HG02852 (cell line): ENCODE data around the gene GSK3B.
A peak's percentile ranks its signal among the peaks of the same experiment; 100 is the strongest.

Source experiments
- ATAC-seq: cut with Tn5 transposase; IDR thresholded peaks from one replicate; pipeline ENCODE4 v1.9.1; 2021; ENCODE audit warnings: mild to moderate bottlenecking, moderate library complexity; ENCODE audit not compliant: unreplicated experiment

Gene GSK3B

DNA sequence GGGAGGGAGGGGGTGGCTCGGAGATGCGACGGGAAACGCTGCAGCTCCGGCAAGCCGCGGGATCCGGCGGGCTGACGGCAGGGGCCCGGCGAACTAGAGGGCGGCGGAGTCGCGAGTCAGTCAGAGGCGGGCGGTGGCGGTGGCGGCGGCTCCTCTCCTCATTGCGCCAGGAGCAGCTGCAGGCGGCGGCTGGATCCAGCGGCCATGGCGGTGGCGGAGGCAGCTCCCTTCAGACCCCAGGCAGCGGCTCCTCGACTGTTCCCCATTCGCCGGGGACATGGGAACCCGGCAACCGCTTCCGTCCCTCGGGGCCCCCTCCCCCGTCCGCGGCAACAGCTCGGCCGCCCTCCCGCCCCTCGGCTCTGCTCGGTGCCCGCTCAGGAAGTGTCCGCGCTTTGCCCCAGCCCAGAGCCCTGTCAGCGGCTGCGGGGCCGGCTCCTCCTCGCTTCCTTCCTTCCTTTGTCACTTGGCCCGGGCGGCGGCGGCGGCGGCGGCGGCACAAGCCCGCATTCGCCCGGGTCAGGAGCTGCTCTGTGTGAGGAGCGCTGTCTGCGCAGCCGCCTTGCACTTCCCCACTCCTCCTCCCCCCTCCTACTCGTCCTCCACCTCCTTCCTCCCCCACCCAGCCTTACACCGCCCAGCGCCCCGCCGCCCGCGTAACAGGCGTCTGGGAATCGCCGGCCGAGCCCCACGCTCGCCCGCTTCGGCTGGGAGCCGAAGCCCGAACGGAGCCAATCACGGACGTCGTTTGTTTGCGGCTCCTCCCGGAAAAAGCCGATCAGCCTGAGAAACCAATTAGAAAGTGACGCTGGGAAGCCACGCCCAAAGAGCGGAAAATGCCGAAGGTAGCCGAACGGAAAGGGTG lies at the start of gene GSK3B:
Gene GSK3B (minus strand): TSS at position 537 of the 865 bp plus-strand sequence. CDS start 1,013 bp downstream, outside the sequence.
- peak; percentile 32 for ATAC-seq

DNA sequence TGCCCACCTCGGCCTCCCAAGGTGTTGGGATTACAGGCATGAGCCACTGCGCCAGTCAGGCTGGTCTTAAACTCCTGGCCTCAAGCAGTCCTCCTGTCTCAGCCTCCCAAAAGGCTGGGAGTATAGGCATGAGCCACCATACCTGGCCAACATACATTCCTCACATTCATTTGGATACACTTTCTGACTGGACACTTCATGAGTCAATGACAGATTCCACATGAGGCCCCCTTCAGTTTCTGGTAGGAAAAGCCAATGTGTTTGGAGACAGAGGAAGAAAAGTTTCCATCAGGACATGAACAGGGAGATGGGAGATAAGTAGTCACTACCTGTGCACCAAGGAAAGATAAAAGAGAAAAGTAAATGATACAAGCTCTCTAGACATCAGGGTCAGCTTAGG lies 49.4 kb upstream of the GSK3B start:
- no peak for ATAC-seq

DNA sequence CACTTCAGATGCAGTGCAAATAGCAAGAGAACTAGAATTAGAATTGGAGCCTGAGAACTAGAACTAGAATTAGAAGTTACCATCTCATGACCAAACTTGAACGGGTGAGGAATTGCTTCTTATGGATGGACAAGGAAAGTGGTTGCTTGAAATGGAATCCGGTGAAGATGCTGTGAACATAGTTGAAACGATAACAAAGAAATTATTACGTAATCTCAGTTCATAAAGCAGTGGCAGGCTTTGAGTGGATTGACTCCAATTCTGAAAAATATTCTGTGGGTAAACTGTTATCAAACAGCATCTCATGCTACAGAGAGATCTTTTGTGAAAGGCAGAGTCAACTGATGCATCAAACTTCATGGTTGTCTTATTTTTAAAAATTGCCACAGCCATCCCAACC lies 48.0 kb upstream of the GSK3B start:
- ATAC-seq, result no peak

DNA sequence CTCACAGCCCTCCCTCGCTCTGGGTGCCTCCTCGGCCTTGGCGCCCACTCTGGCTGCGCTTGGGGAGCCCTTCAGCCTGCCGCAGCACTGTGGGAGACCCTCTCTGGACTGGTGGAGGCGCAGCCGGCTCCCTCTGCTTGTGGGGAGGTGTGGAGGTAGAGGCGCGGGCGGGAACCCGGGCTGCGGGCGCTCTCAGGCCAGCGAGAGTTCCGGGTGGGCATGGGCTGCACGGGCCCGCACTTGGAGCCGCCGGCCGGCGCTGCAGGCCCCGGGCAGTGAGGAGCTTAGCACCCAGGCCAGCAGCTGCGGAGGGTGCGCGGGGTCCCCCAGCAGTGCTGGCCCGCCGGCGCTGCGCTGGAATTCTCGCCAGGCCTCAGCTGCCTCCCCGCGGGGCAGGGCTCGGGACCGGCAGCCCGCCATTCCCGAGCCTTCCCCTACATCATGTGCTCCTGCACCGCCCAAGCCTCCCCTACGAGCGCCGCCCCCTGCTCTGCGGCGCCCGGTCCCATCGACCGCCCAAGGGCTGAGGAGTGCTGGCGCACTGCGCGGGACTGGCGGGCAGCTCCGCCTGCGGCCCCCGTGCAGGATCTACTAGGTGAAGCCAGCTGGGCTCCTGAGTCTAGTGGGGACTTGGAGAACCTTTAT lies 46.0 kb upstream of the GSK3B start:
- no peak for ATAC-seq

DNA sequence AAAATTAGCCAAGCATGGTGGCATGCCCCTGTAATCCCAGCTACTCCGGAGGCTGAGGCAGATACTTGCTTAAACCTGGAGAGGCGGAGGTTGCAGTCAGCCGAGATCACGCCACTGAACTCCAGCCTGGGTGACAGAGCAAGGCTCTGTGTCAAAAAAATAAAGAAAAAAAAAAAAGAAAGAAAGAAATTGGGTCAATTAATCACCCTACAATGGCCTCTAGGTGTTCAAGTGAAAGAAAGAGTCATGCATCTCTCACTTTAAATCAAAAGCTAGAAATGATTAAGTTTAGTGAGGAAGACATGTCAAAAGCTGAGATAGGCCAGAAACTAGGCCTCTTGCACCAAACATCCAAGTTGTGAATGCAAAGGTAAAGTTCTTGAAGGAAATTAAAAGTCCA lies 44.9 kb upstream of the GSK3B start:
- ATAC-seq, result no peak

DNA sequence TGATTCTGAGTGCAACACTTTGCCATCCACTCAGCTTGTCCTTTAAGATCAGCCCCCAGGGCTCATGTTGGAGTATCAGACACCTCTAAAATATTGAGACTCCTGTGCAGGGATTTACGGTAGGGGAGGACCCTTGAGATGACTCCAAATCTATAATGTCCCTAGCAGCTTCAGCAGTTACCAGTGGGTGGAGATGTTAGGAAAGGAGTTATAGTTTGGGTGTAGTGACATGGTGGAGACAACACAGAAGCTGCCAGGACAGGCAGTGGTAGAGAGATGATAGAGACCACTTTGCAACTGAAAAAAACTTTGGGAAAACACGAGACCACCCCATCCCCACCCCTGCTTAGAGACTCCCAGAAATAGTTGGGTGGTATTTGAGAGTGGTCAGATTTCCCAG lies 43.3 kb upstream of the GSK3B start:
- ATAC-seq, result no peak

DNA sequence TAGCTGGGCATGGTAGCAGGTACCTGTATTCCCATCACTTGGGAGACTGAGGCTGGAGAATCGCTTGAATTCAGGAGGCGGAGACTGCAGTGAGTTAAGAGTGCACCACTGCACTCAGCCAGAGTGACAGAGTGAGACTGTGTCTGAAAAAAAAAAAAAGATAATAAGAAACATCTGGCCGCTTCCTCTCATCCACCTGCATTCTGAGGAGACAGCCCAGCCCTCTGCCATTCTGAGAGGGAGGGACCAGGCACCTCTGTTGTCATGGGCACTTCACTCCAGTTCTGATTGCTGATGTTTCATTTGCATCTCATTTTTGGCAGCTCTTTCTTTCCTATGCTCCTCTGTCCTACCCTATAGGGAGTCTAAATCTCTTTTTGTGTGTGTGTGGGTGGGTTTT lies 36.4 kb upstream of the GSK3B start:
- ATAC-seq, result no peak

DNA sequence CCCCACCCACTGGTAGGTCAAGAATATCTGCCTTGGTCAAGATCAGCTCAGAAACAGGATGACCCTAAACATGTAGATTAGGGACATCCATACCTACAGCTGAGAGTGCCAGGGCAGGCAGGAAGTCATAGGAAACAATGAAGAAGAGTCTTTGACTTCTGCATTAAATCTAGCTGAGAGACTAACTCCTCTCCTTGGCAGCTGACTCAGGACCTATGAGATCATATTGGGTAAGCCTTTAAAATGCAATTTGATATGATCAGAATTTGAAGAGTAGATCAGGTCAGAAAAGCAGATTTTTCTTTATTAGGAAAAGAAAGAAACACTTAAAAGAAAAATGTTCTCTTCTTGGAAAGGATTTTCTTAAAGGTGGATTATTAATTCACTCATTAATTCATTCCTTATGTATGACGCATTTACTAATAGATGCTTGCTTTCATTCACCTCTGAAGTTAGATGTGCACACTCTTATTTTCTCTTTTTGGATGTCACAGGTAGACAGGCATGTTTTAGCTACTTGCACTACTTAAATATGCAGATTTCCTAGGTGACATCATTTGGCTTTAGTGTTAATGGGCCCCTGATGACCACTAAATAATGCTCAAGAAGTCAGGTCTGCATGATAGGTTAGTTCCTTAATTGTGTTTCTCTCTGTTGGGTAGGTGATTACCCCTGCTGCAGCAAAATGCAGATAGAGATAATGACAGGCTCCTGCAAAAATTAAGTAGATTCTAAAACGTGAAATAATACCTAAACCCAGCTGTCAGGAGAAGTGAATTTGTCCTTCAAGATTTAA lies 35.7 kb upstream of the GSK3B start:
- no peak for ATAC-seq

DNA sequence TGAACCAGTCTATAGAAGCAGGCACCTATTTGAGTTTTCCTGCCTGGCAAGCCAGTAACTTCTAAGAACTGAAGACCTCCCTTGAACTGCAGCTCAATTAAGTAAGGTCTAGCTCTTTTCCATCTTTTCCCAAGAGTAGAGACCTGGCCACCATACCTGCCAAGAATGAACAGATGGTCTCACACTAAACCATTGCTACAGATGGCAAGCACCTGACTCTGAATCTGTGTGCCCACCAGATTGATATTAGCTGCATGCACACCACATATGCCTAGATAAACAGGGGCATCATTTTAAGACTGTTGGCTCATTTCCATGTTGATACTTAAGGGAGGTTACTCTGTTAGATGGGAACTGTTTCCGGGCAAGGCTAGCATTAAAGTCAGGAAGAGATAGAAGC lies 34.8 kb upstream of the GSK3B start:
- no peak for ATAC-seq

DNA sequence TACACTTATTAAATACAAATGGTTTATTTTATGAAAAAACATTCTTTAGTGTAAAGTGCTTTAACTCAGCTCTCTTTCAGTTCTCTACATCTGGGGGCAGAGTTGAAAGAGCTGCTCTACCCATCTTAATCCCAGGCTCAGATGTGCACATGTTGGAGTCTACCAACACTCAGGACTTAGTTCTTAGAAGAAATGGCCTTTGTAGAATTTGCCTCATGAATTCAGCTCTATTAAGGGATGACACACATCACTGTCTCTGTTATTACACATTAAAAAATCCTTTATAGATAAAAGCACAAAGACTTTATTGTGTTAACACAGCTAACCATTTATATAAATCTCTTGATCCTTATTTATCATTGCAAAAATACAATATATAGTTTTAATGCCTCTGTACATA lies 31.7 kb upstream of the GSK3B start:
- no peak for ATAC-seq

DNA sequence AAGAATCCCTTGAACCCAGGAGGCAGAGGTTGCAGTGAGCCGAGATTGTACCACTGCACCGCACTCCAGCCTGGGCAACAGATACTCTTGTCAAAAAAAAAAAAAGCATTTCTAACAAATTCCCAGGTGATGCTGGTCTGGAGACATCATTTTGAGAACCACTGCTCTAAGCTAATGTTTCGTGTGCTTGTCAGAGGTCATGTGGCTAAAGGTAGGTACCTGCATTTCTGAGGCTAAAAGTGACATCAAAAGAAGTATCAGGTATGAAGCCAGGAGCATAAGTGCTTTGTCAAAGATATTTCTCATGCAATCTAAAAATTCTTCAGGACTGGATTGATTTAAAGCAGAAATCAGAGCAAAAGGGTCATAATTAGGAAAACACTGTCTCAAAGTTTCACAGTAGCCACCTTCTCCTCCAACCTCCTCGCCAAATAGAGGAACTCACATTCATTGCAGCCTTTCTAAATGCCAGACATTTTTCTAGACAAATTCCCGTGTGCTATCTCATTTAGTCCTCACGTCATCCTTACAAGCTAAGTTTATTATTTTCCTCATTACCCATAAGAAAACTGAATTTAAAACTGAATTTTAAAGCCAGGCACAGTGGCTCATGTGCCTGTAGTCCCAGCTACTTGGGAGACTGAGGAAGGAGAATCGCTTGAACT lies 25.7 kb upstream of the GSK3B start:
- no peak for ATAC-seq

DNA sequence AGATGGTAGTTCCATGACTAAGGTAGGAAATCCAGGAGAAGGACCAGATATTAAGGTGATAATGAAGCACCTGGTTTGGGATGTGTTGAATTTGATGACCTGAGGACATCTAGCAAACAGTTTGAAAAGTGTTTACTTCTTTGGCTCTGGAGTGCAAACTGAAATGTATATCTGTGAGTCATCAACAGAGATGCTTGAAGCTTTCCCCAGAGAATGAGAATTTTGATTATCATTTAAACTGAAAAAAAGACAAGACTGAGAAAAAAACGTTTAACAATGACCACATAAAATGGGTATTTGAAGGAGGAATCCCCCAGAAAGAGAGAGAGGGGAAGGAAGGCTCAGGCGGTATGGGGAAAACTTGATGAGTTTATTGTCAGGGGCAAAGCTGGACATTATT lies 20.7 kb upstream of the GSK3B start:
- no peak for ATAC-seq

DNA sequence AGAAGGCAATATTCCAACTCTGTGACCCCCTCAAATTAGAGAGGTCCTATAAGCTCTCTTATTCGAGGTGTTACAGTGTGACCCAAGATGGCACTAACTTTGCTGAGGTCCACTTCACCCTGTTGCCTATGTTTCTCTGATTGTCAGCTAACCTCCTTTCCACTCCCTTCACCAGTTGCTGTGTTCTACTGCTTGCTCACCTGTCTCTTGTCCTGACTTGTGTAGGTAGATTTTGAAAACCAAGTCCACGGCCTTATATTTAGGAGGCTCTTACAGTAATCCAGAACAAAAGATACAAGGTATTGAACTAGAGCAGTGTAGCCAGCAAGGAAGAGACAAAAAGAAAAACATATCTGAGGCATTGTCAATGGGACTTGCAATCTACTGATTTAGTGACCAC lies 20.1 kb upstream of the GSK3B start:
- no peak for ATAC-seq

DNA sequence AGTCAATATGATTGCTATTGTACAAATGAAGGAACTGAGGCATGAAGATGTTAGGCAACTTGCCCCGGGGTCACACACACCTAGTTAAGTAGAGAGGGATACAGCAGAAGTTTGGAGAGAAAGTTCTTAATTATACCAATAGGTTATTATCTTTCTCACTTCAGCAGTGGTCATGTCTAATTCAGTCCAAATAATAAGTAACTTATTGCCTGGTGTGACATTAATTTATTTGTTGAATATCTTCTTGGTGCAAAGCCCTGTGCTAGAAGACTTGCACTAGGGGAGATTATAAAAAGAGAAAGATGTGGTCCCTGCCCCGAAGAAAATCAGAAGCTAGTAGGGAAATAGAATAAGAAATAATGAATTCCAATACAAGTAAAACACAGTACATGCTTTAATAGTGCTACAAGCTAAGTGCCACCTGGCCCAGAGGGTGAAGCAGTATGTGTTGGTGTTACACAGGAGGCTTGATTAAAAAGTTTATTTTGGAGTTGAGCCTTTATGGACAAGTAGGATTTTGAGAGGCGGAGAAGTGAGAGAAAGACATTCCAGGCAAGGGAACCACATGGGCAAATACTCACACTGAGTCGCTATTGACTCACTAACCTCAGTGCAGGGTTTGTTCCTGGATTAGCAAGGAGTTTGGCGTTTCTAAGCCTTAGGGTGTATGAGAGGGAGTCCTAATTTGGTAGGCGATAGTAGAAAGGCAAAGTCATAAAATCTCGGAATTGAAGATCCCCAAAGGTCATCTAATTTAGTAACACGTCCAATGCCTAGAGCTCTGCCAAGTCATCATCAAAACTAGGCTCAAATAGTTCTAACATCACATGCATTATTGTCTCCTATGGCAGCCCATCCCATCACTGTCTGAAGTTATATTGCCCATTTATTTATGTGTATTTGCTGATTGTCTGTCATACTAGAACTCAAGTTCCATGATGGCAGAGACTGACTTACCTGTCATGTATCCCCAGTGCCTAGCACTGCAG lies 19.2 kb upstream of the GSK3B start:
- no peak for ATAC-seq

DNA sequence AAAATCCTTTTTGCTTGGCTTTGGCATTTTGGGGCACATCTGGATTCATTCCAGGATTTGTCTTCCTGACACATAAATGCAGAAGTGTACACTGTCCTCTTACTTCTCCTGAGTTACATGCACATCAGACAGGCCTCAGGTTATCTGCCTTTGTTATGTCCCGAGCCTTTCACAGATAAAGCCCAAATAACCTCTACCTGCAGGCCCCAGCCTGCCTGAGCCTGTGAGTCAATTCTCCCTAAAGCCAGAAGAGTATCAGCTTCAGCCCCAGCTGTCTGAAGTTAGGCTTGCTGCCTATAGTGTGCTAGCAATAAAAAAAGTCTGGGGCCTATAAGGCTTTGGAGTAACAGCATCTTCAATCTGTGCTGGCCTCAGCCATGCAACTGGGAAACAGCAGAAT lies 17.7 kb upstream of the GSK3B start:
- ATAC-seq, result no peak

DNA sequence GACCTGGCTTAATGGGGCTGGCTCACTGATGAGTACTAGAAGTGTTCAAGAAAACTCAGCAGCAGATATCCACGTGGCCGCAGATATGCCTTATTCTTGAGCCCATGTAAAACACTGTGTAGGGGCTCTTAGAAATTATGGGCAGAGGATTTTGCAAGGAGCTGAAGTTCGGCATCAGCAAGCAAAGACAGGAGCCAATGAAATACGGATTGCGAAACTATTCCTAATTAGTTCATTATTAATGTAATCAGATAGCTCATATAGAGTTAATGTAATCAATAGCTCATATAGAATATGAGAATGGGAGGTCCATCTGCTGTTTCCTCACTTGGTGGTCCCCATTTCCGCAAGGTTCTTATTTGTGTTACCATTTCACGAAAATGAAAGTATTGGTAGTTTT lies 9.0 kb upstream of the GSK3B start:
- ATAC-seq, result no peak

DNA sequence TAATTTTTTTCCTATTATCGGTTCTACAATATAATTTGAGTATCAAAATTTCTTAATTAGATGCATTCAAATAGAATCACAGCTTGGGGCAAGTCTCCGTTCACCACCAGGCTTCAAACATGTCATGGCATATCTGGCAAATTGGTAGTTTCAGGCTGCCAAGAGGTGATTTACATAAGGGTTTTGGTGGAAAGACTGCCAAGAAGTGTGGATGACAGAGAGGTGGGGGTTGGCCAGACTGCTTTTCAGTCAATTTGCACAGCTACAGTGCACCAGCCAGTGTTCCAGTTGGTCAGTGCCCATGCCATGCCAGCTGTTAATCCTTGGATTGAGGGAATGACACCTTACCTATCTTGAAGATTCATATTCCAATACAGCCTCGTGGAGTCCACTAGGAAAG lies 8.4 kb upstream of the GSK3B start:
- ATAC-seq, result no peak

DNA sequence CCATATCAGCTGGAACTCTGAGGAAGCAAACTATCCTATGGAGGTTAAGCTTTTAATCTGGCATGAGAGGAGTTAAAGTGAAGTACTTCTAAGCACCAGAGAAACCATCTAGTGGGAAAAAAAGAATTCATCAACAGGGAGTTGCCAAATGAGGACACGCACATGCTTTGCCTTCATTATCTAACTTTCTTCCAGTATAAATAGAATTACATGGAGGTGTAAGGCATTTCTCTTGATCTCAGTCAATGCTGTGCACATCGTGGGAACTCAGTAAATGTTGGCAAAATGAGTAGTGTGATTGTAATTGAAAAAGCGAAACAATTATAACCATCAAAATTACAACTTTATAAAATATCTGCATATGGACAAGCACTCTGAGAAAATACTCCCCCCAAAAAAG lies 8.0 kb upstream of the GSK3B start:
- ATAC-seq, result no peak

DNA sequence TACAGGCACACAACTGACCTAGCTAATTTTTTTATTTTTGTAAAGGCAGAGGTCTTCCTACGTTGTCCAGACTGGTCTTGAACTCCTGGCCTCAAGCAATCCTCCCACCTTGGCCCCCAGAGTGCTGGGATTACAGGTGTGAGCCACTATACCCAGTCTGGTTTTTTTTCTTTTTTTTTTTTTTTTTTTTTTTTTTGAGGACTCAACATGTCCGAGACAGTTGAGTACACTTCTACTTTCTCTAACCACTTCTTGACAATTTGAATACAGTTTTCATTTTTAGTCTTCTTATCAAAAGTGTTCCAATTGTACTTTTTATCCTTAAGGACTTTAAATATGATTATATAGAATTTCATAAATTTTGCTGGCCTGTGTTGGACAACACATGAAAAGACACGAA lies 7.4 kb upstream of the GSK3B start:
- ATAC-seq, result peak; percentile 58

DNA sequence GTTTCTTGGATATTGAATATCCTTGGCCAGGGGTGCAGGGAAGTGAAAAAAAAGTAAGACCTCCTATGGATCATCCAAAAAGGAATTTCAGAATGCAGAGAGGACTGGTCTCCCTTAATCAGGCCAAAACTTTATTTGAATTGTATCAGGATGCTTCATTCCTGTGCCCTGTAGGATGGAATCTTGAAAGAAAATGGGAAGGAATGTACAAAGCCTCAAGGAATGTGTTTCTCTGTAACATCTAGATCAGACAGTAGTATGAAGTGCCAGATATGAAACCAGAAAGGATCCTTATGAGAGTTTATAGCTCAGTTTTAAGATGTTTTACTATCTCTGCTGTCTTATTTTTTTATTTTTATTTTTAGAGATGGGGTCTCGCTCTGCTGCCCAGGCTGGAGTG lies 6.5 kb upstream of the GSK3B start:
- ATAC-seq, result no peak
